Measurements from ENCODE around the gene C12orf42. TPM values are rescaled to one million over a fixed set of nuclear protein-coding genes. Genes with fewer than 3 reads are reported as not detected.

Gene C12orf42
- total RNA-seq, 4 donors from 2014 or later: 0.38 TPM; not detected in 3

- no peak for TF ChIP-seq CTCF (IDR thresholded peaks at IDR 0.05; ENCODE audit: low read depth)
These were observed 226.8 kb downstream of the C12orf42 start for GRCh38 chr12:103268831-103269514.

GRCh38 chr12:103257763-103258162, 238.0 kb downstream of the C12orf42 start:
- TF ChIP-seq CTCF (IDR thresholded peaks at IDR 0.05; ENCODE audit: low read depth): no peak

Other genes with a start within 250 kb of the C12orf42 start
- gene STAB2, start 91.3 kb upstream of the C12orf42 start, total RNA-seq: 1 to 10 TPM in 1 of 4 donors, under 1 TPM in 2, not detected in 1; under 0.01 to 1.5 (median 0.16) TPM

All from subcutaneous adipose tissue (tissue), 4 donors.